ENCODE measurements around the gene GAL3ST1. TPM values are rescaled to one million over a fixed set of nuclear protein-coding genes. Genes with fewer than 3 reads are reported as not detected.
"Not testable (repeated sequence)": the region's sequence is repeated elsewhere in the genome, so short reads cannot be mapped to it uniquely, and the experiment has no call there.

The GAL3ST1 gene
- total and polyA plus RNA-seq, 2 of the 8 experiments (the other 6 are each of a cell fraction or from before 2014, with no cell fraction given): 11.0 to 32.5 TPM

DNA sequence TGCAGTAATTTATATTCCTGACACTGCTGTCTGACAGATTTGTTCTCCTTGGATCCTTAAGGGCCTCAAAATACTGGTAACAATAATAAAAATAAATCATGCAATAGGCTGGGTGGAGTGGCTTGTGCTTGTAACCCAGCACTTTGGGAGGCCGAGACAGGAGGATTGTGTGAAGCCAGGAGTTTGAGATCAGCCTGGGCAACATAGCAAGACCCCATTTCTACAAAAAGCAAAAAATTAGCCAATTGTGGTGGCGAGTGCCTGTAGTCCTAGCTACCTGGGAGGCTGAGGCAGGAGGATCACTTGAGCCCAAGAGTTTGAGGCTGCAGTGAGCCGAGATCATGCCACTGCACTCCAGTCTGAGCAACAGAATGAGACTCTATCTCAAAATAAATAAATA lies 22.7 kb downstream of the GAL3ST1 start:
- not testable (repeated sequence) for H3K79me1 ChIP-seq (ENCODE audit: low read depth, low read length); DNase-seq (ENCODE audit: low read depth in 1 of 2, low spot score in 2 of 2); H4K5ac ChIP-seq (ENCODE audit: insufficient read length, low read depth, low read length); H4K20me1 ChIP-seq (replicated peaks in 1 of 2; ENCODE audit: control insufficient read depth in 1 of 2, insufficient read depth in 2 of 2, low read length in 2 of 2); H3K9me3 ChIP-seq (ENCODE audit: insufficient read depth in 2 of 2, low read depth in 1 of 2, low read length in 1 of 2); H3K4me3 ChIP-seq (ENCODE audit: extremely low read depth in 1 of 4, insufficient read depth in 2 of 4, low read depth in 3 of 4, low read length in 4 of 4); H2AK5ac ChIP-seq (ENCODE audit: low read depth, low read length); H3K4me1 ChIP-seq (replicated peaks in 1 of 4; ENCODE audit: control insufficient read depth in 3 of 4, insufficient read depth in 4 of 4, low read length in 3 of 4); H3K9ac ChIP-seq (replicated peaks in 1 of 4; ENCODE audit: extremely low read depth in 1 of 4, low read depth in 3 of 4, low read length in 3 of 4); H3K27me3 ChIP-seq (replicated peaks in 1 of 4; ENCODE audit: control insufficient read depth in 3 of 4, extremely low read depth in 1 of 4, insufficient read depth in 3 of 4, low read length in 3 of 4); H3K18ac ChIP-seq (ENCODE audit: extremely low read depth, low read length); H3K79me2 ChIP-seq (ENCODE audit: control insufficient read depth in 1 of 2, insufficient read depth in 2 of 2, low read length in 2 of 2); H4K8ac ChIP-seq (ENCODE audit: extremely low read depth, insufficient read depth, low read length); H2BK120ac ChIP-seq (replicated peaks; ENCODE audit: low read depth, low read length); H2BK5ac ChIP-seq (ENCODE audit: low read depth, low read length); H2BK15ac ChIP-seq (ENCODE audit: low read length); H3K56ac ChIP-seq (replicated peaks; ENCODE audit: insufficient read length, low read depth, low read length); H4K91ac ChIP-seq (replicated peaks; ENCODE audit: insufficient read length, low read length); H3K36me3 ChIP-seq (ENCODE audit: control insufficient read depth in 2 of 4, insufficient read depth in 4 of 4, low read length in 3 of 4); FAIRE-seq; H3K23ac ChIP-seq (ENCODE audit: insufficient read length); H2BK12ac ChIP-seq (ENCODE audit: low read depth, low read length); H3K23me2 ChIP-seq (ENCODE audit: low read depth, low read length); H3K27ac ChIP-seq (ENCODE audit: low read depth, low read length); H2AFZ ChIP-seq (ENCODE audit: low read length); H3K14ac ChIP-seq (ENCODE audit: insufficient read length); H2BK20ac ChIP-seq (ENCODE audit: low read length); H3K4ac ChIP-seq (replicated peaks; ENCODE audit: insufficient read length, low read depth, low read length); H3K4me2 ChIP-seq (ENCODE audit: insufficient read depth in 1 of 2, low read depth in 2 of 2, low read length in 2 of 2)
- WGBS, 2 experiments (ENCODE audit: extremely low coverage in 1 of 2, insufficient coverage in 1 of 2, insufficient read length in 1 of 2, insufficient replicate concordance in 2 of 2, low coverage in 1 of 2, low lambda C conversion rate in 2 of 2, missing lambda C conversion rate in 1 of 2): 91% methylated on average over 3 of the region's 3 CpGs; no CpG with 5 or more reads in 1 of the 2 experiments
- ChIA-PET CTCF (ENCODE audit: partially characterized antibody) (interaction anchor here (3.4 kb wide), 1 partner anchor 11 kb away, joined by 9 read pairs; no protein-coding TSS in a partner anchor), POLR2A (ENCODE audit: partially characterized antibody) (interaction anchor here (0.6 kb wide), 1 partner anchor 8 kb away, joined by 3 read pairs; no protein-coding TSS in a partner anchor)

Measured in H1 (cell line).